HepG2 (cell line): ENCODE results near the gene SREBF1. TPM values are rescaled to one million over a fixed set of nuclear protein-coding genes. Genes with fewer than 3 reads are reported as not detected.

Experiments
- AKNA ChIP-seq: sonication (generic); formaldehyde crosslinking; IDR thresholded peaks from 2 replicates; pipeline ENCODE4 v1.4.0; 2020; ENCODE audit warnings: missing genetic modification reagents, borderline replicate concordance
- DRAP1 ChIP-seq: IDR thresholded peaks from 2 replicates; pipeline ENCODE4 v1.6.1; 2016; ENCODE audit warnings: missing genetic modification reagents, missing compliant biosample characterization
- HNF4G ChIP-seq, 2 experiments: sonication (generic) in 1 of 2; formaldehyde crosslinking in 1 of 2; IDR thresholded peaks; 2 replicates each; pipeline versions ENCODE4 v1.4.0 to v1.6.1; 2011 to 2020; ENCODE audit warnings: borderline replicate concordance in 2 of 2, low read depth in 2 of 2, mild to moderate bottlenecking in 2 of 2, low read length in 1 of 2, missing genetic modification reagents in 1 of 2, moderate library complexity in 1 of 2
- TFE3 ChIP-seq: IDR thresholded peaks from 2 replicates; pipeline ENCODE4 v1.6.1; 2016
- ZNF235 ChIP-seq: sonication (generic); formaldehyde crosslinking; IDR thresholded peaks from 2 replicates; pipeline ENCODE4 v1.8.1; 2023; ENCODE audit warnings: mild to moderate bottlenecking, missing genetic modification reagents, borderline replicate concordance
- ZNF556 ChIP-seq: sonication (generic); formaldehyde crosslinking; IDR thresholded peaks from 2 replicates; pipeline ENCODE4 v1.4.0; 2020; ENCODE audit warnings: mild to moderate bottlenecking, missing genetic modification reagents, borderline replicate concordance
- ZNF678 ChIP-seq: sonication (generic); formaldehyde crosslinking; IDR thresholded peaks from 2 replicates; pipeline ENCODE4 v1.4.0; 2020; ENCODE audit warnings: mild to moderate bottlenecking, missing genetic modification reagents
- ZNF704 ChIP-seq: sonication (generic); formaldehyde crosslinking; IDR thresholded peaks from 2 replicates; pipeline ENCODE4 v1.8.1; 2023; ENCODE audit warnings: mild to moderate bottlenecking, inconsistent platforms, moderate library complexity, missing genetic modification reagents, borderline replicate concordance
- polyA plus RNA-seq, 8 experiments: library from polyadenylated mRNA; depleted of rRNA in 3 of 8; stranded (reverse) in 7 of 8; unstranded in 1 of 8; fragments of >200 nt; fragmentation: Illumina TruSeq in 4 of 8; extraction: Trizol in 4 of 8; gene quantifications; 2 replicates each; pipeline versions ENCODE4 v1.2.1 to v1.2.3, GENCODE V29; 2011 to 2016; ENCODE audit warnings: low read depth in 4 of 8, missing spikeins in 1 of 8, mixed read lengths in 1 of 8; ENCODE audit not compliant: insufficient read depth in 1 of 8
- total RNA-seq, 5 experiments: library from RNA; depleted of rRNA; stranded (reverse); fragments of >200 nt; fragmentation: Illumina TruSeq; extraction: Trizol; gene quantifications; 2 replicates each; pipeline ENCODE4 v1.2.3, GENCODE V29; 2016; ENCODE audit warnings: low read depth in 1 of 5

The SREBF1 gene
- total and polyA plus RNA-seq, 2 of the 13 experiments (the other 11 are each of a cell fraction or from before 2014, with no cell fraction given), result 34.3 to 38.0 TPM

GRCh38 chr17:17849147-17849820 lies 12.5 kb upstream of the SREBF1 start (continued):
- TF ChIP-seq AKNA (CRISPR knock-in tag) (no peak), DRAP1 (CRISPR knock-in tag) (peak; percentile 36; the same call in 1 of the 2 replicates), TFE3 (peak; percentile 86), HNF4G (IDR thresholded peaks at IDR 0.05; ENCODE audit: borderline replicate concordance, low read depth, low read length) (no peak), HNF4G (CRISPR knock-in tag; IDR thresholded peaks at IDR 0.05; ENCODE audit: borderline replicate concordance, low read depth) (no peak), ZNF704 (CRISPR knock-in tag) (no peak), ZNF235 (CRISPR knock-in tag) (no peak), ZNF556 (CRISPR knock-in tag) (no peak), ZNF678 (CRISPR knock-in tag) (no peak)
